Measurements from ENCODE around the gene COX7B.

- TF ChIP-seq CTCF (IDR thresholded peaks at IDR 0.05): no peak
- no peak for TF ChIP-seq EP300 (IDR thresholded peaks at IDR 0.05)
- no peak for TF ChIP-seq POLR2A (IDR thresholded peaks at IDR 0.05; ENCODE audit: low read depth)
Measured at GRCh38 chrX:77901506-77901905, 2.2 kb downstream of the COX7B start.
